GM18508 (cell line): ENCODE data around the gene DENND5B.

ENCODE experiments used
- ATAC-seq: cut with Tn5 transposase; IDR thresholded peaks from one replicate; pipeline ENCODE4 v1.9.1; 2021; ENCODE audit warnings: moderate number of reproducible peaks; ENCODE audit not compliant: insufficient read depth, unreplicated experiment

DENND5B gene

DNA sequence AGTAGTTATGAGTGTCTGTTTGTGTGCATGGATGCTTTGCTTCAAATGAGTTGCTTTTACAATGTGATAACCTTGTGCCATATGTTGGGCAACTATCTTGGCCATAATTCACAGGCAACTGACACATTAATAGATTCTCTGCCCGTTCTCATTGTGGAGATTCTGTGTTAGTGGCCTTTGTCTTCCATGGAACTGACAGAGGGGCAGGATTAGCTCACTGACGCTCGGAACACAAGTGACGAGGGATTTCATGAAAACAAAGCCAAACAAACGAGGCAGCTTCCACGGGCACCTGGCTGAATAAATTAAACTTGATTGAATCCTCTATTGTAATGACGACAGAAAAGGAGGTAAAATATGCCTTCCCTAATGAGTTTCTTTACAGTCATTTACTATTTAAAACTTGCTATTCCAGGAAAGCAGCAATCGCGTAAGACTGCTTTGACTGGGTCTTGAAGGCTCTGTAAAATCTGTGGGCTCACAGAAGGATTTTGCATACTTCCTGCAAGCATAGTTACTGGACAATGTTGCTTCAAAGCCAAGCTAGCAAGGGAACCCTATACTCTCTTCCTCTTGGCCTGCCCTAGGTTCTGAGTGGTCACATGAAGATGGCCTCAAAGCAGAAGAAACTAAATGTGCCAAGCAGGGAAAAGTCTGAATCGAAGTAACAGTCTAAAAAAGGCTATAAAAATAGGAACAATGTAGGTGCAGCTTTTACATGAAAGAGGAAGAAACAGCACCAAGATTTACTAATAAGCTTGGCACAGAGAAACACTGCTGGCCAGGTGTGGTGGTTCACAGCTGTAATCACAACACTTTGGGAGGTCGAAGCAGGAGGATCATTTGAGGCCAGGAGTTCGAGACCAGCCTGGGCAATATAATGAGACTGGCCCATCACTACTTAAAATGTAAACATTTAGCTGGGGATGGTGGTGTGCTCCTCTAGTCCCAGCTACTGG is 236.9 kb downstream of the DENND5B start:
- no peak for ATAC-seq

DNA sequence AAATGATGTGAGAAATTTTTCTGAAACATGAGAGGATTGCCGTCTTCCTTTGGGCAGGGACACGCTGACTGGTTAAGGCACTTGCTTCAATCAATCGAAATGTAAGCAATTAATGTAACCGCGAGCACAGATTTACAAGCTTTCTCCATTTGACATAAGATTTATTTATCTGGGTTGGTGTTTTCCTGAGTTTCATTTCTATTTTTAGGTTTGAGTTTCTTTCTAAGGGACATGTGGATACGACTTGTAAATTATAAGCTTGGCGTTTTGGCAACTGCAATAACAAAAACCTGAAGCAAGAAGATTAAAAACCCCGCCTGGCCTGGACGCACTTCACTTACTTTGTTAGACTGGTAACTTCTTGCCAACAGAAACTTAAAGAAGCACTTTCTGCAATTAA is 244.7 kb downstream of the DENND5B start:
- no peak for ATAC-seq

- ATAC-seq: no peak
Observed at GRCh38 chr12:31343139-31343538, 247.8 kb downstream of the DENND5B start.

GRCh38 chr12:31342286-31342685 is 248.7 kb downstream of the DENND5B start:
- no peak for ATAC-seq

GRCh38 chr12:31339831-31340622 is 250.9 kb downstream of the DENND5B start:
- no peak for ATAC-seq

DNA sequence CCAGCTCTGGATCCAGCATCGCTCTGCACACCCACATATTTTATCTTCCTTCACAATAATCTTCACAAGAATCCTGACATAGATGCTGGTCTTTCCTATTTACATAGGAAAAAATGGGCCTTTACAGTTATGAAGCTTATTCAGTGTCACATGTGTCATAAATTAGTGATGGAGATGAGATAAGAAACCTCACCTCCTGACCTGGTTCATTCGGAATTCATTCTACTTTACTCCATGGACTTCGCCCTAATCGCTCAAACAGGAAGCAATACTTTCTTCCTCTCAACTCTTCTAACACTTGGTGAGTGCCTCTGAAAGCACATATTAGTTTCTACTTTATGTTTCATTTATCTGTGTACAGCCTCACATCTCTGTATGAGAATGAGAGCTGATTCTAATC is 253.0 kb downstream of the DENND5B start:
- ATAC-seq: no peak
